Lower leg skin (tissue), 3 donors: Measurements from ENCODE around the gene GNB1L.

ENCODE experiments used
- POLR2A ChIP-seq, 2 donors: fragments of 450-650 bp; IDR thresholded peaks; one replicate each; pipeline ENCODE4 v1.6.1; 2016 to 2017; ENCODE audit warnings: antibody characterized with exemption in 2 of 2, mild to moderate bottlenecking in 1 of 2, moderate library complexity in 1 of 2
- TF ChIP-seq, protein P1 (sequence below), 3 donors: fragments of 450-650 bp; IDR thresholded peaks; one replicate each; pipeline ENCODE4 v1.5.1; 2016; ENCODE audit warnings: antibody characterized with exemption in 3 of 3, mild to moderate bottlenecking in 3 of 3, moderate library complexity in 2 of 3

- TF ChIP-seq, protein P1, sequence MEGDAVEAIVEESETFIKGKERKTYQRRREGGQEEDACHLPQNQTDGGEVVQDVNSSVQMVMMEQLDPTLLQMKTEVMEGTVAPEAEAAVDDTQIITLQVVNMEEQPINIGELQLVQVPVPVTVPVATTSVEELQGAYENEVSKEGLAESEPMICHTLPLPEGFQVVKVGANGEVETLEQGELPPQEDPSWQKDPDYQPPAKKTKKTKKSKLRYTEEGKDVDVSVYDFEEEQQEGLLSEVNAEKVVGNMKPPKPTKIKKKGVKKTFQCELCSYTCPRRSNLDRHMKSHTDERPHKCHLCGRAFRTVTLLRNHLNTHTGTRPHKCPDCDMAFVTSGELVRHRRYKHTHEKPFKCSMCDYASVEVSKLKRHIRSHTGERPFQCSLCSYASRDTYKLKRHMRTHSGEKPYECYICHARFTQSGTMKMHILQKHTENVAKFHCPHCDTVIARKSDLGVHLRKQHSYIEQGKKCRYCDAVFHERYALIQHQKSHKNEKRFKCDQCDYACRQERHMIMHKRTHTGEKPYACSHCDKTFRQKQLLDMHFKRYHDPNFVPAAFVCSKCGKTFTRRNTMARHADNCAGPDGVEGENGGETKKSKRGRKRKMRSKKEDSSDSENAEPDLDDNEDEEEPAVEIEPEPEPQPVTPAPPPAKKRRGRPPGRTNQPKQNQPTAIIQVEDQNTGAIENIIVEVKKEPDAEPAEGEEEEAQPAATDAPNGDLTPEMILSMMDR (IDR thresholded peaks at IDR 0.05), result no peak
- no peak for TF ChIP-seq POLR2A (IDR thresholded peaks at IDR 0.05)
Measured at GRCh38 chr22:19875531-19876313, 21.0 kb upstream of the GNB1L start.
